Activated CD4-positive, alpha-beta T cell treated with anti-CD3 and anti-CD28 coated beads for 48 hours (primary cell): ENCODE measurements around the gene NOL11.
A peak's percentile ranks its signal among the peaks of the same experiment; 100 is the strongest.
"Not testable (repeated sequence)": the region's sequence is repeated elsewhere in the genome, so short reads cannot be mapped to it uniquely, and the experiment has no call there.

ENCODE experiments used
- DNase-seq: peaks from one replicate; pipeline ENCODE4 v3.0.0-alpha.2; 2020

The NOL11 gene

DNA sequence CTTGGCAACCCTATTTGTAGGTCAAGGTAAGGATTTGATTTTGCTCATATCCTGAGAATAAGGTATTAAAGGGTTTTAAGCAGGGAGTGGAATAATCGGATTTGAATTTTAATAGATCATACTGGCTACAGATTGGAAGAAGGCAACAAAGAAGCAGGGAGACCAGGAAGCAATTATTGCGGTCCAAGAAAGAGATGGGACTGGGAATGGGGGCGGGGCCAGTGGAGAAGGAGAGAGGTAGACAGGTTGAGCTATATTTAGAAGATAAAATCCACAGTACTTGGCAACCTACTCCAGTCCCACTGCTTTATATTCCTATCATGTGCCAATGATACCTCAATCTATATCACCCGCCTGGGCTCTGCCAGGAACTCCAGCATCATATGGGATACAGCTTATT lies 5.8 kb upstream of the NOL11 start:
- DNase-seq, result no peak

DNA sequence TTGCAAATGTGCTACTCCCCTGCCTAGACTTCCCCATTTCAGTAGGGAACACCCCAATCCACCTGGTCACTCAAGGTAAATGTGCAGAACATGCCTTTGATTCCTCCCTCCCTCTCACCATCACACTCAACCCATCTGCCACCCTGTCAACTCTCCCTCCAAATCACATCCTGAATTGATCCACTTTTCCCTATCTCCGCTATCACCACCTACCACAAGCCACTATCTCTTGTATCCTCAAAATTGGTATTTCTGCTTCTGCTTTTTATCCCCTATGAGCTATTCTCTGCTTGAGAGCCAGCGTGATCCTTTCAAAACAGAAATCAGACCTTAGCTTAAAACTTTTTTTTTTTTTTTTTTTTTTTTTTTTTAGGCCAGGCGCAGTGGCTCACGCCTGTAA lies 5.4 kb upstream of the NOL11 start:
- DNase-seq, result no peak

DNA sequence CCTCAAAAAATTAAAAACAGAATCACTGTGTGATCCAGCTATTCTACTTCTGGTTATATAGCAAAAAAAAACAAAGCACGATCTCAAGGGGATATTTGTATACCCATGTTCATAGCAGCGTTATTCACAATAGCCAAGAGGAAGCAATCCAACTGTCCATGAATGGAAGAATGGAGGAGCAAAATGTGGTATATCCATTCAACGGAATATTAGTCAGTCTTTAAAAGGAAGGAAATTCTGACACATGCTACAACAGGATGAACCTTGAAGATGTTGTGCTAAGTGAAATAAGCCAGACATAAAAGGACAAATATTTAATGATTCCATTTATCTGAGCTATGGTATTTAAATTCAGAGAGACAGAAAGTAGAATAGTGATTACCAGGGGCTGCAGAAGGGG lies 4.6 kb upstream of the NOL11 start:
- no peak for DNase-seq

DNA sequence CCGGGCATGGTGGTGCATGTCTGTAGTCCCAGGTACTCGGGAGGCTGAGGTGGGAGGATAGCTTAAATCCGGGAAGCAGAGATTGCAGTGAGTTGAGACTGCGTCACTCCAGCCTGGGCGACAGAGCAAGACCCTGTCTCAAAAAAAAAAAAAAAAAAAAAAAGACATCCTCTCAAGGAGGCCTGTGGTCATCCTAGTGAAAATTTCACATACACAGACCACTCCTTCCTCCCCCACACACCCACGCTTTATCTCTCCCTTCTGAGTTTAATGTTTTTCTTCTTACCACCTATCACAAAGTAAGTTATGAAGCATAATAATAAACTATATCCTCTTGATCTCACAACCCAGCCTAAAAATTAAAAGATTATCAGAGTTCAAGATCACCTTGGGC lies 1.3 kb upstream of the NOL11 start:
- DNase-seq, result no peak

DNA sequence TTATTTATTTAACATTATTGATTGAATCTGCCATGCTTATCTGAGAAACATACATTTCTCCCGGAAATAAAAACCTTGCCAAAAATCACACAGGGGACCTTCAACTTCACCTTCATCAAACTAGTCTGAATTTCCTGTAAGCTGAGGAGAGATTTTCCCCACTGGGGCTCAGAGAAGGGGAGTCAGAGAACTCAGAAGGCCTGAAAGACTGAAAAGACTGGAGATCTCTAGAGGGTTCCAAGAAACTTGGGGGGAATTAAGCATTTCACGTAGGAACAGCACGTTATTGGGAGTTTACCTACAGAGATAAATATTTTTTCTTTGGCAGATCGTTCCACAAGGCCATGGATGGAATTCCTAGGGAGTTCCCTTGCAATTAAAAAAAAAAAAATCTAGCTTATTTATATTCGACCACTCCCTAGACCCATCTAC lies 528 bp upstream of the NOL11 start:
- DNase-seq, result no peak

DNA sequence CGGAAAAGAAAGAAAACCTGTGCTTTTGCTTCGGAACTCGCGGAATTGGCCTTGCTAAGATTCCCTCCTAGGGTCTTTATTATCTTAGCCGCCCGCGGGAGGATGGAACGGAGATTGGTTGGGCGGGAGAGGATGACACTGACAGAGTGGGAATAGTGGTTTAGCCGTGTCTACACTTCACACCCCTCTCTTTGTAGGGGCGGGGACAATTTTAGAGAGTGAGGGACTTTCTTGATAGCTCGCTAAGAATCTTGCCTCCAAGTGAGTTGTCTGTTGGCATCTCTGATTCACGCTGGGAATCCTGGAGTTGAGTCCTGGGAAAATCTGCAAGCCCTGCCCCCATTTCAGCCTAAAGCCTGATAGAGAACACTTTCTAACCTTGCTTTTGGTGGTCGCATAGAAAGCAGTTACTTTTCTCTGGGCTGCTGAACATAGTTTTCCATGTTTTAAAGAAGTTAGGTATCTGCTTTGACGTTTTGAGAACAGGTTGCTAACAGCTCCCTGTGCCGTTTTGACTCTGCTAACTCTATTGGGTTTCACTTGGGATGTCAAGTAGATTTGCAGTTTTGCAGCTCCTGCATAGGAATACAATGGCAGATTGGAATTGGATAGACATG lies 697 bp downstream of the NOL11 start:
- peak; percentile 47 for DNase-seq

DNA sequence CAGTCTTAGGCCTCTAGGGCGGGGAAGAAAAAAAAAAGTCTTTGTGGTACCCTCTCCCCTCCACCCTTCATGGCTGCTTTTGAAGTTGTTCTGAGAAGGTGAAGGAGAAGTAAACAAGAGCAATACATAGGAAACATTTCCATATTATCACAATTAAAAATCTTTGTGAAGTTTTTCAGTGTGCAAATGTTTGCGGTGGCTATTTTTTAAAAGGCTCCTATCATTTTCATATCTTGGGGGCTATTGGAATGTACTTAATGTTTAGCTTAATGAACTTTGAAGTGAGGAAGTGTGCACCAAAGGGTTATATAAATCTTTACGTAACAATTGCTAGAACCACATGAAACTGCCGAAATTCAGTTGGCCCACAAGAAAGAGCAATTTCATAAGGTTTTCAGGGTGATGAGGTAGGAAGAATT lies 7.6 kb downstream of the NOL11 start:
- no peak for DNase-seq

DNA sequence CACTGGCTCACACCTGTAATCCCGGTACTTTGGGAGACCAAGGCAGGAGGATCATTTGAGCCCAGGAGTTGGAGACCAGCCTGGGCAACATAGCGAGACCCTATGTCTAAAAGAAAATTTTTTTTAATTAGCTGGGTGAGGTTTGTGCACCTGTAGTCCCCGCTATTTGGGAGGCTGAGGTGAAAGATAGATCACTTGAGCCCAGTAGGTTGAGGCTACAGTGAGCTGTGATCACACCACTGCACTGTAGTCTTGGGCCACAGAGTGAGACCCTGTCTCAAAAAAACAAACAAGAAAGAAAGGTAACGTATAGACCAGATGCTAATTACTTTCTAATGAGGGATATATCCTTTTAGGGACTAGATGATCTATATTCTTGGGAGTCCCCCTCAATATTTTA lies 8.1 kb downstream of the NOL11 start:
- no peak for DNase-seq

DNA sequence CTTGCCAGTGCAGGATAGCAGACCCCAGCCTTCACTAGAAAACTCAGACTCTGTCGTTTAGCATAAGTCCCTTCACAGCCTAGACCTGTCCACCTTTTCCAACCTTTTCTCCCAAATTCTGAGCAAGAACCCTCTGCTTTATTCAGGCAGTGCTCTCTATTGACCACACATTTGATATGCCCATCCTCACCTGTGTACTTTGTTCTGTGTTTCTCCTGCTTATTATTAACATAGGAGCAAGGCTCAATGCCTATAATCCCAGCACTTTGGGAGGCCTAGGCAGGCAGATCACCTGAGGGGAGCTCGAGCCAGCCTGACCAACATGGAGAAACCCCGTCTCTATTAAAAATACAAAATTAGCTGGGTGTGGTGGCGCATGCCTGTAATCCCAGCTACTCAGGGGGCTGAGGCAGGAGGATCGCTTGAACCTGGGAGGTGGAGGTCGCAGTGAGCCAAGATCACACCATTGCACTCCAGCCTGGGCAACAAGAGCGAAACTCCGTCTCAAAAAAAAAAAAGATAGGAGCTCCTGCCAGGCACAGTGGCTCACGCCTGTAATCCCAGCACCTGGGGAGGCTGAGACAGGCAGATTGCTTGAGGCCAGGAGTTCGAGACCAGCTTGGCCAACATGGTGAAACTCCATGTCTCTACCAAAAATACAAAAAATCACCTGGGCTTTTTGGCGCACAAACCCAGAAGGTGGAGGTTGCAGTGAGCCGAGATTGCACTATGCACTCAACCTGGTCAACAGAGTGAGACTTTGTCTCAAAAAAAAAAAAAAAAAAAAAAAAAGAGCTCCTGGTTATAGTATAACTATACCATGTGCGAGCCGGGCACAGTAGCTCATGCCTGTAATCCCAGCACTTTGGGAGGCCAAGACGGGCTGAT lies 9.7 kb downstream of the NOL11 start:
- not testable (repeated sequence) for DNase-seq

DNA sequence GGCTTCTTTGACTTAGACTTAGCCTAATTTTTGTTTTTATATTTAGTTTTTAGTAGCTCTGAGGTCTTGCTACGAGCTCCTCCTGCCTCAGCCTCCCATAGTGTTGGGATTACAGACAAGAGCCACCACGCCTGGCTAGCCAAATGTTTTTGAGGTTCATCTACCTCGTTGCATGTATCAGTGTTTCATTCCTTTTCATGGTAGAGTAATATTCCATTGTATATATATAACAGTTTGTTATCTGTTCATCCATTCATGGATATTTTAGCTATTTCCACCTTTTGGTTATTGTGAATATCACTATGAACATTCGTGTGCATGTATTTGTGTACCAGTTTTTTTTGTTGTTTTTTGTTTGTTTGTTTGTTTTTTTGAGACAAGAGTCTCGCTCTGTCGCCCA lies 12.2 kb downstream of the NOL11 start:
- no peak for DNase-seq

DNA sequence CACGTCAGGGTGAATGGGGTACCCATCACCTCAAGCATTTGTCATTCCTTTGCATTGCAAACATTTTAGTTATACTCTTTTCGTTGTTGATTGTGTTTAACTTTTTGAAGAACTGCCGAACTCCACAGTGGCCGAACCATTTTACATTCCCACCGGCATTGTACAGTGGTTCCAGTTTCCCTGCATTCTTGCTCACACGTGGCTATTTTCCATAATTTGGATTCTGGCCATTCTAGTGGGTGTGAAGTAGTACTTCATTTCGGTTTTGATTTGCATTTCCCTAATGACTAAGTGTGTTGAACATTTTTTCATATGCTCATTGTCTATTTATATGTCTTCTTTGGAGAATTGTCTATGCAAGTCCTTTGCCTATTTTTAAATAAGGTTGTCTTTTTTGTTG lies 13.0 kb downstream of the NOL11 start:
- no peak for DNase-seq

DNA sequence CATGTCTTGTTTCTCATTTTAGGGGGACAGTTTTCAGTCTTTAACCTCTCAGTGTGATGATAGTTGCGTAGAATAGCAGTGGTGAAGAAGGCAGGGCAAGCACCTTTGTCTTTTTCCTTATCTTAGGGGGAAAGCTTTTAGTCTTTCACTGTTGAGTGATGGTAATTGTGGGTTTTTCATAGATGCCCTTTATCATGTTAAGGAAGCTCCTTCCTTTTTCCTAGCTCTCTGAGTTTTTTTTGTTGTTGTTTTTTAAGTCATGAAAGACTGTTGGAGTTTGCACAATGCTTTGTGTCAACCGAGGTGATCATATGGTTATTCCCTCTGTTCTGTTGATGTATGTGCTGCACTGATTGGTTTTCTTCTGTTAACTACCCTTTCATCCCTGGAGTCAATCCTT lies 15.7 kb downstream of the NOL11 start:
- DNase-seq, result no peak

DNA sequence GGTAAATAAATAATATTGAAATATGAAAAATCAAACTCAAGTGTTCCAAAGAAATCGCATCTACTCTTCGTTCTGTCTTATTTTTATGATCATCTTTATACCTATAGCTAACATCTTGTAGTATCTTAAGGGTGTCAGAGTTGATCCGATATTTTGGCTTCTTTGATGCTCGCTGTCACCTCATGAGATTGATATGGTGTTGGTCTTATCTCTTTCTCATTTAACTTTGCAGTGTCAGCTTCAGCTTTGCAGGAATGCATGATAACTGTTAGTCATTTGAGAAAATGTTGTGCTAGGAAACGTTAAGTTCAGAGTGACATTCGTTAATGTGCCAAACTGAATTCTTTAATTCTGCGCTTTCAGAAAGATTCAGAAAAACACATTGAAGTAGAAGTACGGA lies 19.4 kb downstream of the NOL11 start:
- no peak for DNase-seq

DNA sequence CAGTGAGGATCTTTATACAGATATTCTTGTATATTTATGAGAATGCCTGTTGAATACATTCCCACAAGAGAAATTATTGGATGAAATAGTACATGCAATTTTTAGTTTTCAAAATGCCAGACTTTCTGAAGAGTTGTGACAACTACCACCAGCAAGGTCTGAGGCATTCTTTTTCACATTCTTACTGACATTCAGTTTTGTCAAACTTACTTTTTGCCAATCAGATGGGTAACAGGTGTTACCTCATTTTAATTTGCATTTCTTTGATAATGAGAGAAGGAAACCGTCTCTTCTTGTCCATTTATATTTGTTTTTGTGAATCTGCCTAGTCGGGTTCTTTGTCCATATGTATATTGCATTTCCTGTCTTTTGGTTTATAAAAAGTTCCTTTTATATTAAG lies 24.3 kb downstream of the NOL11 start:
- no peak for DNase-seq

DNA sequence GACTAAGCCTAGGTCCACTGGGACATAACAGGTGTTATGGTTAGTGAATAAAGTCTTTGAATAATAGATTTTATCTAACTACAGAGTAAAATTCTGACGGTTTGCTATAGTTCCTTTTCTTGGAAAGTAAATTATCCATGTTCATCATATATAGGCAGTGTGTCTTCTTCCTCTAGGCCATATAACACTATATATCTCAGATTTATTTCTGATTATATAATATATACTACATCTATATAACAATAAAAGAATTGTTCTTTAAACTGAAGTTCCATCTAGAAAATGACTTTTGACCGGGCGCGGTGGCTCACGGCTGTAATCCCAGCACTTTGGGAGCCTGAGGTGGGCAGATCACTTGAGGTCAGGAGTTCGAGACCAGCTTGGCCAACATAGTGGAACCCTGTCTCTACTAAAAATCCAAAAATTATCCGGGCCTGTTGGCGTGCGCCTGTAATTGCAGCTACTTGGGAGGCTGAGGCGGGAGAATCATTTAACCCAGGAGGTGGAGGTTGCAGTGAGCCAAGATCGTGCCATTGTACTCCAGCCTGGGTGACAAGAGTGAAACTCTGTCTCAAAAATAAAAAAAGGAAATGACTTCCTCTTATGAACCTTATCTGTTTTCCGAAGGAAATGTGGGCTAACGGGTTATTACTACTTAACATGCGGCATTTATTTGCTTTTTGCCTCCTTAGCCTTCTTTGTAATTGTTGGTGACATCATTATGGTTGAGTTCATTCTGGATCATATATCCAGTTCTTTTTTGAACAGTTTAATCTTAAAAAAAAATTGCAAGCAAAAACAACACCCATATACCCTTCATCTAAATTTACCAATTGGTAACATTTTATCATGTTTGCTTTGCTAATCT lies 29.2 kb downstream of the NOL11 start:
- no peak for DNase-seq

DNA sequence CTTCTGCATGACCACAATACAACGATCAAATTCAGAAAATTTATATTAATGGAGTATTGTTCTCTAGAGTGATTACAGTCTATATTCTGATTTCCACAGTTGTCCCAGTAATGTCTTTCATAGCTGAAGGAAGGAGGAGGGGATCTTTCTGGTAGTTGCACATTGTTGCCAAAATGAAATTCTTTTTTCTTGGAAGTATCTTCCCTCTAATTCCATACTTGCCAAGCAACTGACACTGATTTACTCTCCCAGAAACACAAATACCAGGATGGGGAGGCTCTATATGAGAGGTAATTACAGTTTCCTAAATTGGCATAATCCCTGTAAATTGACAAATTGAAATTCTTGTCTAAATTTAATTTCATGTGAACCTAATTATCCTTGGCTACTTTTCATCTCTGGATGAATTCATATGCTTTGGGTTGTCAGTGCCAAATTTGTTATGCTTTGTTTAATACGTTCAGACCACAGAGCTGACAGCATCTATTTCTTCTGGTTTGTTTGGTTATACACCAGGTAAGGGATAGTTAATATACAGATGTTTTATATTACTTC lies 30.0 kb downstream of the NOL11 start:
- no peak for DNase-seq

DNA sequence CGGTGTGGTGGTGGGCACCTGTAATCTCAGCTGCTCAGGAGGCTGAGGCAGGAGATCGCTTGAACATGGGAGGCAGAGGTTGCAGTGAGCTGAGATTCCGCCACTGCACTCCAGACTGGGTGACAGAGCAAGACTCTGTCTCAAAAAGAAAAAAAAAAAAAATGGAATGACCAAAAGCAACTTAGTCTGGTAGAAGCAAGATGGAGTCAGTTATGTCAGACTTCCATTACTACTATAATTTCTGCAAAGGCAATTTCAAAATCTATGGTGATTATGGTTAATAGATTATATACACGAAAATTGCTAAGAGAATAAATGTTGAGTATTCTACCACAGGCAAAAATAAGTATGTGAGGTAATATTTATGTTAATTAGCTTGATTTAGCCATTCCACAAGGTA lies 32.3 kb downstream of the NOL11 start:
- DNase-seq, result no peak

DNA sequence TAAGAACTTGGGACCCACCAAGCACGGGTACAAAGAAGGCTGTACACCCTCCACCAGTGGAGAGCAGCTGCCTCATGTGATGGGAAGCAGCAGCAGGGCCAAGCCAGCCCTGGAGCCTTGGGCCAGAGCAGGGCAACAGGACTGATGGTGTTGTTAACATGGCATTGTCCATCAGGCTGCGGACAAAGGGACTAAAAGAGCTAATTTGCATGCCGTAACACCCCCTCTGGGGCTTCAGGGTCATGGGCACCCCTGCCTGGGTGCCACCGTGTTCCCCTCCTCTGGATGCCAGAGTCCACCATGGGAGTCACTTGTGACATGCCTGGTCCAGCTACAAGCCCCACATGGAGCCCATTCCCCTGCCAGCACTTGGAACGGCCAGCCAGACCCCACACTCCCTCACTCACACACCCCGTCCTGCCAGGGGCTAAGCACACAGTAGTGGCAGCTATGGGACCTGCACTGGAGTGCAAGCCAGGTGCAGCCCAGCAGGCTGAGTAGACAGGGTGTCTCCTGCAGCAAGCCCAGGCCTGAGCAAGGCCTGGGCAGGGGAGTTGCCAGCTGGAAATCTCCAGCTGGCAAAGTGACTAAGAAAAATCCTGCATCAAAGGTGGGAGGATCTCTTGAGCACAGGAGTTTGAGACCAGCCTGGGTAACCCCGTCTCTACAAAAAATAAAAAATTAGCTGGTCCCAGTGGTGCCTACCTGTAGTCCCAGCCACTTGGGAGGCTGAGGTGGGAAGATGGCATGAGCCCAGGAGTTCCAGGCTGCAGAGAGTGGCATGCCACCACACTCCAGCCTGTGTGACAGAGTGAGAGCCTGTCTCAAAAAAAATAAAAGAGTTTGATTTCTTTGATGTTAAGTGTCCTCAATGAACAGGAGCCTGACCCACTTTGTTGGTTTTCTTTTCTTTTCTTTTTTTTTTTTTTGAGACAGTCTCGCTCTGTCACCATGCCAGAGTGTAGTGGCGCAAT lies 33.7 kb downstream of the NOL11 start:
- DNase-seq, result no peak

DNA sequence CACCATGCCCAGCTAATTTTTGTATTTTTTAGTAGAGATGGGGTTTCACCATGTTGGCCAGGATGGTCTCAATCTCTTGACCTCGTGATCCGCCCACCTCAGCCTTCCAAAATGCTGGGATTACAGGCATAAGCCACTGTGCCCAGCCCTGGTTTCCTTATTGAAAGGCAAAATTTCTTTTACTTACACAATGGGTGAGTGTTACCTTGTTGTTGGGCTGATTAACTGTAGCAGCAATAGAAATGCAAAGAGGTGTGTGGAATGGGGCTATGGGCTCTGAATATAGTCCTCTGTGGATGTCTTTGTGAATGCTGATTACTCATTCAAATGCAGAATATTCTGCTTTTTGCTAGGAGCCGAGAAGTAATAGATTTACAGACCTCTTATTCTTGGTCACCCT lies 34.4 kb downstream of the NOL11 start:
- not testable (repeated sequence) for DNase-seq

DNA sequence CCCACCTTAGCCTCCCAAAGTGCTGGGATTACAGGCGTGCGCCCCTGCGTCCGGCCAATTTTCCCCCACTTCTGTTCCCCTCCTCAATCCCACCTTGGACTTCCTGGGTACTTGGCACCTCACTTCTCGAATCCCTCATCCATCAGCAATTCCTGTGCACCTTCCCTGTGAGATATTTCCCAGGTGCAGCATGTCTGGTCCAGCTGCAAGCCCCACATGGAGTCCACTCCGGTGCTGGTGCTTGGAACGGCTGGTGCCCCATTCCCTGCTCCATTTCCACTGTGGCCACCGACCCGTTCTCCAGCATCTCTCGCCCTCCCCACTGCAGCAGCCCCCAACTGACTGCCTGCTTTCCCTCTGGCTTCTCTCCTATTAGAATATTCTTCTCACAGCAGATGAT lies 35.3 kb downstream of the NOL11 start:
- DNase-seq, result no peak

DNA sequence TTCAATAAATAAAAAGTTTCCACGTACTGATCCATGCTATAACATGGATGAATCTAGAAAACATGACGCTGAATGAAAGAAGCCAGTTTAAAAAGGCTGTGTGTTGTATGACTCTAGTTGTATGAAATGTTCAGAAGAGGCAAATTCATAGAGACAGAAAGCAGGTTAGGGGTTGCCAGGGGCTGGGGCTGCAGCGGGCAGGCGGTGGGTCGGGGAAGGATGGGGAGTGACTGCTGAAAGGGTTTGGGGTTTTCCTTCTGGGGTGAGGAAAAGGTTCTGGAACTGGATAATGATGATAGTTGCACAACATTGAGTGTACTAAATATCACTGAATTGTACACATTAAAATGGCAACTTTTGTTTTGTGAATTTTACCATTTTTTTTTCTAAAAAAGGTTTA lies 36.3 kb downstream of the NOL11 start:
- no peak for DNase-seq

DNA sequence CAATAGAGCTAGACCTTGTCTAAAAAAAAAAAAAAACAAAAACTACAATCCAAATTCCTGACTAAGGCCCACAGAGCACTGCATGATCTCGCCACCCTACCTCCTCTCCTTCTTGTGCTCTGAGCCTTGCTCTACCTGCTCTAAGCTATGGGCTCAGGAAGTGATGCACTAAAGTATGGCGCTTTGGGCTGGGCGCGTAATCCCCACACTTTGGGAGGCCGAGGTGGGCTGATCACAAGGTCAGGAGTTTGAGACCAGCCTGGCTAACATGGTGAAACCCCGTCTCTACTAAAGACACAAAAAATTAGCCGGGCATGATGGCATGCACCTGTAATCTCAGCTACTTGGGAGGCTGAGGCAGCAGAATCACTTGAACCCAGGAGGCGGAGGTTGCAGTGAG lies 37.0 kb downstream of the NOL11 start:
- DNase-seq, result not testable (repeated sequence)
